GM12891 (cell line): ENCODE data around the gene PRR23E.

Experiments
- PAX5 ChIP-seq: IDR thresholded peaks from 2 replicates; pipeline ENCODE4 v1.6.1; 2011; ENCODE audit warnings: low read length, moderate library complexity, mild to moderate bottlenecking; ENCODE audit not compliant: insufficient read depth, severe bottlenecking
- POLR2A ChIP-seq: IDR thresholded peaks from 2 replicates; pipeline ENCODE4 v1.6.1; 2011; ENCODE audit warnings: low read depth, low read length, control low read depth
- POLR2AphosphoS5 ChIP-seq: IDR thresholded peaks from 2 replicates; pipeline ENCODE4 v1.6.1; 2011; ENCODE audit warnings: low read depth, low read length, control low read depth
- TAF1 ChIP-seq: IDR thresholded peaks from 2 replicates; pipeline ENCODE4 v1.6.1; 2011; ENCODE audit warnings: low read depth, low read length, control low read depth

GRCh38 chr3:127234778-127235177, 41.8 kb downstream of the PRR23E start:
- no peak for TF ChIP-seq POLR2A
- no peak for TF ChIP-seq POLR2AphosphoS5
- no peak for TF ChIP-seq TAF1
- no peak for TF ChIP-seq PAX5
